Astrocyte of the cerebellum (primary cell): ENCODE results near the gene ADAM8.

Experiments used
- DNase-seq: peaks from one replicate; pipeline ENCODE4 v3.0.0-alpha.2; 2011; ENCODE audit warnings: low read depth
- H3K4me3 ChIP-seq: 2 replicates; pipeline ENCODE4 v1.5.1; 2011; ENCODE audit warnings: mild to moderate bottlenecking, low read depth, low read length, moderate library complexity
- in situ Hi-C: cut with HindIII; loops from 2 replicates; pipeline ENCODE4 v1.10.0; 2017; ENCODE audit warnings: low sequenced_read_pairs
- TF ChIP-seq, protein P1 (sequence below): IDR thresholded peaks from 2 replicates; pipeline ENCODE4 v1.5.1; 2012; ENCODE audit warnings: low read length, low read depth, moderate library complexity, mild to moderate bottlenecking; ENCODE audit errors: missing control alignments

The ADAM8 gene

GRCh38 chr10:133252223-133252552, 24.5 kb downstream of the ADAM8 start:
- no peak overlapping the region for H3K4me3 ChIP-seq
- in situ Hi-C loops, result no loop called here
- TF ChIP-seq, protein P1, sequence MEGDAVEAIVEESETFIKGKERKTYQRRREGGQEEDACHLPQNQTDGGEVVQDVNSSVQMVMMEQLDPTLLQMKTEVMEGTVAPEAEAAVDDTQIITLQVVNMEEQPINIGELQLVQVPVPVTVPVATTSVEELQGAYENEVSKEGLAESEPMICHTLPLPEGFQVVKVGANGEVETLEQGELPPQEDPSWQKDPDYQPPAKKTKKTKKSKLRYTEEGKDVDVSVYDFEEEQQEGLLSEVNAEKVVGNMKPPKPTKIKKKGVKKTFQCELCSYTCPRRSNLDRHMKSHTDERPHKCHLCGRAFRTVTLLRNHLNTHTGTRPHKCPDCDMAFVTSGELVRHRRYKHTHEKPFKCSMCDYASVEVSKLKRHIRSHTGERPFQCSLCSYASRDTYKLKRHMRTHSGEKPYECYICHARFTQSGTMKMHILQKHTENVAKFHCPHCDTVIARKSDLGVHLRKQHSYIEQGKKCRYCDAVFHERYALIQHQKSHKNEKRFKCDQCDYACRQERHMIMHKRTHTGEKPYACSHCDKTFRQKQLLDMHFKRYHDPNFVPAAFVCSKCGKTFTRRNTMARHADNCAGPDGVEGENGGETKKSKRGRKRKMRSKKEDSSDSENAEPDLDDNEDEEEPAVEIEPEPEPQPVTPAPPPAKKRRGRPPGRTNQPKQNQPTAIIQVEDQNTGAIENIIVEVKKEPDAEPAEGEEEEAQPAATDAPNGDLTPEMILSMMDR, result no peak
- DNase-seq, result no peak

DNA sequence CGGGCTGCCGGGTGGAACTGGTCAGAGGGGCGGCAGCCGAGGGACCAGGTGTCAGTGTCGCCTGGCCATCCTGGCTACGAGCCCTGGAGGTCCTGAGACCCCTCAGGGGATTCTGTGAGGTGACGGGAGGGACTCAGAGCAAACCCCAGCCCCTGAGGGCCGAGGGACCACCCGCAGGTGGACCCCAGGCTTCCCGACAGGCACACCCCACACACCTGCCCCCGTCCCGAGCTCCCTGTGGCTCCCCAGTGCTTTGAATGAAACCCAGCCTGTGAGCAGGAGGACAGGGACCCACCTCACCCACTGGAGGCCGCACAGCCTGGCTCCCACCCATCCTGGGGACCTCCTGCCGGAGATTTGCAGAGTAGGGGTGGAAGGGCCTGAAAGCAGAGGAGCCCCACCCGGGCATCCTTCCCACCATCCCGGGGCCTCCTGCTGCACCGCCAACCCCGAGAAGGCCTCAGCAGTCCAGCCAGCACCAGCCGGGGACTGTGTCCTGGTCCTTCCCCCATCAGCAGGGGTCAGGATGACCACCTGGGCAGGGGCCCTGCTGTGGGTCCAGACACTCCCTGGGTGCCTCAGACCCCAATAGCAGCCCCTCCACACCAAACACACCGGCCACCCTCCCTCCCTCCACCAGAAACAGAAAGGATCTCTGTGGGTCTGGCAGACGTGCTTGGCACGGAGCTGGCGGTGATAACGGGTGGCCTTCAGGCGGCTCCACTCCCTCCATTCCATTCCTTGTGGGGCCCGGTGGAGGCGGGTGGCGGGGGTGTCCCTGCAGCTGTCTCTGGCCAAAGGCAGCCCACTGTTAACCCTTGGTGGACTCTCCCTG, 25.1 kb downstream of the ADAM8 start:
- no peak for DNase-seq
- in situ Hi-C loops, result no loop called here
- H3K4me3 ChIP-seq, result no peak overlapping the region
- TF ChIP-seq, protein P1, result no peak

GRCh38 chr10:133249975-133250754, 26.5 kb downstream of the ADAM8 start:
- no peak overlapping the region for H3K4me3 ChIP-seq
- TF ChIP-seq, protein P1, result no peak
- no peak for DNase-seq
- in situ Hi-C loops, result no loop called here

DNA sequence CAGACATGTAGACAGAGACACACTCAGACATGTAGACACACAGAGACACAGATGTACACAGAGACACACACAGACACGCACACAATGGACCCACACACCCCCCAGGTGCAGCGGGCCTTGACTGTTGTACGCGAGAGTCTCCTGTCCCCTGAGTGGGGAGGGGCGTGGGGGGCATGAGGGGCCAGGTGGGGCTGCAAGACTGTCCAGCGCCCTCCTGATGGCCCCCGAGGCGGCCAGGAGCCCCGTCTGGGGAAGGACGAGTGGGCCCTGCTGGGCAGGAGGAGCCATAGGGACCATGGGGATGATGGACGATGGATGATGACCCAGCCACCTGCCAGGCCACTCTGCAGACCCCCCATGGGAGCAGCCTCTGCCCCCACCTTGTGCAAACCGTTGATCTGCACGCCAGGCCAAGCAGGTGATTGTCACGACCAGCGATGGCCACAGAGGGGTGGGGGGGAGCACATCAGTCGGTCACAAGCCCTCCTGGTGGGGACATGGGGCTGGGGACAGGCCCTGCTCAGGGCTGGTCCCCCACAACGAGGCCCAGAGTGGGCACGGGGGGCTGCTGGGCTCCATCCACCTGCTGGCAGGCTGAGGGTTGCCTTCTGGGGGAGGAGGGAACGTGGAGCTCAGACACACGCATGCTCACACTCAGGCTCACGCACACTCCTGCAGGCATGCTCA, 27.4 kb downstream of the ADAM8 start:
- DNase-seq, result no peak
- TF ChIP-seq, protein P1, result no peak
- in situ Hi-C loops, result no loop called here
- no peak overlapping the region for H3K4me3 ChIP-seq

DNA sequence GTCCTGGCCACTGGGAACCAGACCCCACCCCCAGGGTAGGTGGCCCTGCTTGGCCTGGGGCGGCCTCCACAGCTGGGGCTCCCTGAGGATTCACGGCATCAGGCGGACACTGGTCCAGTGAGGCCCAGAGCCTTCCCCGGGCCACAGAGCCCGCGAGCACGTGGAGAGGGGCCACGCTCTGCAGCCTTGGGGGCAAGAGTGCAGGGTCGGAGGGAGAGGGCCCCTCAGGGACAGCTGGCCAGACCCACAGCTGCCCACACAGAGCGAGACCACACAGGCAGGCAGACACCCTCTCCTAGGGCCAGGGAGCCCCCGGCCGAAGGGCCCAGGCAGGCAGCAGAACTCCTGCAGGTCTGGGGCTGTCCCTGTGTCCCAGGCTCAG, 28.3 kb downstream of the ADAM8 start:
- no peak overlapping the region for H3K4me3 ChIP-seq
- in situ Hi-C loops, result no loop called here
- TF ChIP-seq, protein P1, result no peak
- DNase-seq, result no peak

DNA sequence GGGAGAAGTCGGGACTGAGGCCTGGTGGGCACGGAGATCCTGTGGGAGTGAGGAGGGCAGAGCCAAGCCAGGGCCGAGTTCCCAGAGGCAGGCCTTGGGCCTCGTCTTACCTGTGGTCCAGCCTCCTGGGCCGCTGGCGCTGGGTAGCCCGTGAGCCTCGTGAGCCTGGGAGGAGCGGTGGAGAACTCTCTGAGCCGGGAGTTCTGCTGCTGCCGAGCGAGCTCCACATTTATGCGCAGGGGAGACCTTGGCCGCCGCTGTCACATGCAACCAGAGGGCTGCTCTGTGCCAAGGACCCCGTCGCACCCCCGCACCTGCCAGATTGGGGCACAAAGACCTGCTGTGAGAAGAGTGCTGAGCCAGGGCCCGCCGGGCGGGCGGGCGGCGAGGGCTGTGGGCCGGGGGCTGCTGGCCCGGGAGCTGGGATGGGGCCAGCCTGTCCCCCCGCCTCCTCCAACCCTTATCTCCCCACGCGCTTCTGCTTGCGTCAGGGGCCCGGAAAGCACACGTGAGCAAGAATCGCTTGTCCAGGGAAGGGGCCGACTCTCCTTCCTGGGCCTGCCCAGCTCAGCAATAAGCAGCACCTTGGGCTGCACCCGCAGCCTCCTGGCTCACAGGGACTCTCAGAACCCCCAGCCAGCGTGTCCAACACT, 28.9 kb downstream of the ADAM8 start:
- no peak for DNase-seq
- TF ChIP-seq, protein P1, result no peak
- in situ Hi-C loops, result no loop called here
- no peak overlapping the region for H3K4me3 ChIP-seq
